ENCODE data around the gene ELOA. TPM values are rescaled to one million over a fixed set of nuclear protein-coding genes. Genes with fewer than 3 reads are reported as not detected.

ELOA gene
- total and polyA plus RNA-seq, 2 experiments from 2014 or later: 49.1 to 57.7 TPM

- no peaks in the 10 kb centered on the region for H3K9me3 Mint-ChIP-seq
- H3K27me3 ChIP-seq (ENCODE audit: insufficient read depth): peaks cover 14% of the 10 kb centered on the region
- no peak overlapping the region for H3K4me3 ChIP-seq
- H4K20me1 ChIP-seq (replicated peaks; ENCODE audit: insufficient read depth): 0 out of 2 replicates have a peak, but pooled peaks cover 5% of the 10 kb centered on the region
- H3K4me2 ChIP-seq: no peak overlapping the region
- H3K4me3 Mint-ChIP-seq: no peak overlapping the region
- H3K27ac ChIP-seq (ENCODE audit: low read depth): no peak overlapping the region
- H3K27me3 Mint-ChIP-seq (ENCODE audit: insufficient read depth, low read depth, poor library complexity): peaks cover 24% of the 10 kb centered on the region
- no peak for TF ChIP-seq POLR2AphosphoS5 (IDR thresholded peaks at IDR 0.05; ENCODE audit: low read depth)
- no peak for TF ChIP-seq STAT1 (IDR thresholded peaks at IDR 0.05; ENCODE audit: unreplicated experiment)
- no peak for TF ChIP-seq NANOG (IDR thresholded peaks at IDR 0.05; ENCODE audit: borderline replicate concordance)
- no peak for TF ChIP-seq EZH2phosphoT487 (IDR thresholded peaks at IDR 0.05; ENCODE audit: unreplicated experiment)
- TF ChIP-seq, protein P1, sequence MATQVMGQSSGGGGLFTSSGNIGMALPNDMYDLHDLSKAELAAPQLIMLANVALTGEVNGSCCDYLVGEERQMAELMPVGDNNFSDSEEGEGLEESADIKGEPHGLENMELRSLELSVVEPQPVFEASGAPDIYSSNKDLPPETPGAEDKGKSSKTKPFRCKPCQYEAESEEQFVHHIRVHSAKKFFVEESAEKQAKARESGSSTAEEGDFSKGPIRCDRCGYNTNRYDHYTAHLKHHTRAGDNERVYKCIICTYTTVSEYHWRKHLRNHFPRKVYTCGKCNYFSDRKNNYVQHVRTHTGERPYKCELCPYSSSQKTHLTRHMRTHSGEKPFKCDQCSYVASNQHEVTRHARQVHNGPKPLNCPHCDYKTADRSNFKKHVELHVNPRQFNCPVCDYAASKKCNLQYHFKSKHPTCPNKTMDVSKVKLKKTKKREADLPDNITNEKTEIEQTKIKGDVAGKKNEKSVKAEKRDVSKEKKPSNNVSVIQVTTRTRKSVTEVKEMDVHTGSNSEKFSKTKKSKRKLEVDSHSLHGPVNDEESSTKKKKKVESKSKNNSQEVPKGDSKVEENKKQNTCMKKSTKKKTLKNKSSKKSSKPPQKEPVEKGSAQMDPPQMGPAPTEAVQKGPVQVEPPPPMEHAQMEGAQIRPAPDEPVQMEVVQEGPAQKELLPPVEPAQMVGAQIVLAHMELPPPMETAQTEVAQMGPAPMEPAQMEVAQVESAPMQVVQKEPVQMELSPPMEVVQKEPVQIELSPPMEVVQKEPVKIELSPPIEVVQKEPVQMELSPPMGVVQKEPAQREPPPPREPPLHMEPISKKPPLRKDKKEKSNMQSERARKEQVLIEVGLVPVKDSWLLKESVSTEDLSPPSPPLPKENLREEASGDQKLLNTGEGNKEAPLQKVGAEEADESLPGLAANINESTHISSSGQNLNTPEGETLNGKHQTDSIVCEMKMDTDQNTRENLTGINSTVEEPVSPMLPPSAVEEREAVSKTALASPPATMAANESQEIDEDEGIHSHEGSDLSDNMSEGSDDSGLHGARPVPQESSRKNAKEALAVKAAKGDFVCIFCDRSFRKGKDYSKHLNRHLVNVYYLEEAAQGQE (IDR thresholded peaks at IDR 0.05; ENCODE audit: unreplicated experiment): no peak
- TF ChIP-seq EZH2 (IDR thresholded peaks at IDR 0.05; ENCODE audit: low read depth, unreplicated experiment): no peak
- TF ChIP-seq, protein P2, sequence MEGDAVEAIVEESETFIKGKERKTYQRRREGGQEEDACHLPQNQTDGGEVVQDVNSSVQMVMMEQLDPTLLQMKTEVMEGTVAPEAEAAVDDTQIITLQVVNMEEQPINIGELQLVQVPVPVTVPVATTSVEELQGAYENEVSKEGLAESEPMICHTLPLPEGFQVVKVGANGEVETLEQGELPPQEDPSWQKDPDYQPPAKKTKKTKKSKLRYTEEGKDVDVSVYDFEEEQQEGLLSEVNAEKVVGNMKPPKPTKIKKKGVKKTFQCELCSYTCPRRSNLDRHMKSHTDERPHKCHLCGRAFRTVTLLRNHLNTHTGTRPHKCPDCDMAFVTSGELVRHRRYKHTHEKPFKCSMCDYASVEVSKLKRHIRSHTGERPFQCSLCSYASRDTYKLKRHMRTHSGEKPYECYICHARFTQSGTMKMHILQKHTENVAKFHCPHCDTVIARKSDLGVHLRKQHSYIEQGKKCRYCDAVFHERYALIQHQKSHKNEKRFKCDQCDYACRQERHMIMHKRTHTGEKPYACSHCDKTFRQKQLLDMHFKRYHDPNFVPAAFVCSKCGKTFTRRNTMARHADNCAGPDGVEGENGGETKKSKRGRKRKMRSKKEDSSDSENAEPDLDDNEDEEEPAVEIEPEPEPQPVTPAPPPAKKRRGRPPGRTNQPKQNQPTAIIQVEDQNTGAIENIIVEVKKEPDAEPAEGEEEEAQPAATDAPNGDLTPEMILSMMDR (conservative IDR thresholded peaks at IDR 0.05; ENCODE audit: low read depth in 2 of 2): no peak
- no peak for TF ChIP-seq CREB1 (CRISPR knock-in tag; IDR thresholded peaks at IDR 0.05; ENCODE audit: low read depth)
- no peak for TF ChIP-seq JUNB (IDR thresholded peaks at IDR 0.05; ENCODE audit: unreplicated experiment)
- TF ChIP-seq ETS1 (IDR thresholded peaks at IDR 0.05): no peak
- TF ChIP-seq ZNF114 (CRISPR knock-in tag; IDR thresholded peaks at IDR 0.05): no peak
- no peak for TF ChIP-seq ZNF462 (CRISPR knock-in tag; IDR thresholded peaks at IDR 0.05)
- TF ChIP-seq ZNF331 (CRISPR knock-in tag; IDR thresholded peaks at IDR 0.05; ENCODE audit: low read depth): no peak
- no peaks in the 10 kb centered on the region for H3K79me2 ChIP-seq (replicated peaks; ENCODE audit: insufficient read depth)
- no peak overlapping the region for H3K27ac Mint-ChIP-seq
- no peak for ATAC-seq
- H3K4me1 ChIP-seq (ENCODE audit: insufficient read depth): peaks cover 14% of the 10 kb centered on the region
- peaks cover 11% of the 10 kb centered on the region; the same call in 1 of the 2 replicates for H3F3A ChIP-seq (replicated peaks; ENCODE audit: low read depth)
- no peak for DNase-seq (ENCODE audit: low spot score)
- no peaks in the 10 kb centered on the region for H3K9me2 ChIP-seq (ENCODE audit: insufficient read depth)
- H3K4me1 Mint-ChIP-seq: peaks cover 10% of the 10 kb centered on the region; the same call in 2 of the 3 replicates
- H3K36me3 Mint-ChIP-seq (ENCODE audit: low read depth): peaks cover 2% of the 10 kb centered on the region; the same call in 2 of the 3 replicates
- no peak overlapping the region for H2AFZ ChIP-seq
- H3K36me3 ChIP-seq (ENCODE audit: insufficient read depth): no peaks in the 10 kb centered on the region
These were observed 60.4 kb downstream of the ELOA start for GRCh38 chr1:23803674-23804073.
